ENCODE data around the gene VSIG8.

Gene VSIG8

GRCh38 chr1:159804924-159805323, 57.5 kb downstream of the VSIG8 start:
- peaks cover 7% of the 10 kb centered on the region for H3K27me3 Mint-ChIP-seq
- ATAC-seq, result no peak
- no peaks in the 10 kb centered on the region for H3K9me3 Mint-ChIP-seq
- no peak overlapping the region for H3K4me3 Mint-ChIP-seq
- DNase-seq, result no peak
- H3K4me1 Mint-ChIP-seq, result peaks cover 13% of the 10 kb centered on the region
- no peak overlapping the region for H3K27ac Mint-ChIP-seq
